Endothelial cell of umbilical vein (primary cell): ENCODE data around the gene CCHCR1. TPM values are rescaled to one million over a fixed set of nuclear protein-coding genes. Genes with fewer than 3 reads are reported as not detected.

Experiments used
- BruUV-seq: library from RNA; stranded (reverse); fragments of 400-500 nt; replicated peaks from 2 replicates; lab custom pipeline; 2021; lab: Mats Ljungman, UMichigan
- CTCF ChIA-PET: fragments of 300-600, 350-600 bp; sonication (Branson Sonifier 250); formaldehyde crosslinking; loops from one replicate; lab custom pipeline; 2021; ENCODE audit warnings: antibody characterized with exemption, inconsistent platforms; lab: Charles Lee
- POLR2A ChIA-PET: fragments of 300-600, 350-600 bp; sonication (Branson Sonifier 250); formaldehyde crosslinking; loops from one replicate; lab custom pipeline; 2021; ENCODE audit warnings: antibody characterized with exemption, inconsistent platforms; lab: Charles Lee
- DNase-seq: peaks from one replicate; pipeline ENCODE4 v3.0.0-alpha.2; 2011; ENCODE audit warnings: low read depth, low spot score
- FAIRE-seq: peaks from 2 replicates; lab custom pipeline; 2011; peaks lifted over from hg19 to GRCh38; lab: Jason Lieb, UNC
- H2AFZ ChIP-seq: 2 replicates; pipeline ENCODE4 v1.6.0; 2012; ENCODE audit warnings: low read depth, low read length, control low read depth, inconsistent platforms
- H3K27ac ChIP-seq: 2 replicates; pipeline ENCODE4 v1.5.1; 2011; ENCODE audit warnings: low read depth, mild to moderate bottlenecking, control low read depth, low read length, moderate library complexity; ENCODE audit not compliant: insufficient read depth
- H3K27me3 ChIP-seq, 2 experiments: 2 replicates each; pipeline versions ENCODE4 v1.6.0 to v1.6.1; 2011; ENCODE audit warnings: low read length in 2 of 2, mixed read lengths in 1 of 2; ENCODE audit not compliant: control insufficient read depth in 2 of 2, insufficient read depth in 2 of 2
- H3K36me3 ChIP-seq, 2 experiments: 2 replicates in 1 of 2; 3 replicates in 1 of 2; pipeline ENCODE4 v1.5.1; 2011; ENCODE audit warnings: low read length in 2 of 2, mild to moderate bottlenecking in 1 of 2, moderate library complexity in 1 of 2; ENCODE audit not compliant: control insufficient read depth in 2 of 2, insufficient read depth in 2 of 2; ENCODE audit errors: extremely low read depth in 1 of 2
- H3K4me1 ChIP-seq: 3 replicates; pipeline ENCODE4 v1.5.1; 2011; ENCODE audit warnings: mild to moderate bottlenecking, low read length; ENCODE audit not compliant: control insufficient read depth, insufficient read depth; ENCODE audit errors: extremely low read depth
- H3K4me2 ChIP-seq: 2 replicates; pipeline ENCODE4 v1.6.1; 2011; ENCODE audit warnings: low read length, control low read depth, mixed read lengths; ENCODE audit not compliant: insufficient read depth
- H3K4me3 ChIP-seq, 3 experiments: fragments of 200-600 bp in 1 of 3; sonication (generic), shearing (Covaris generic) in 1 of 3; replicated peaks in 1 of 3; 2 replicates each; pipeline ENCODE4 v1.5.1; 2011 to 2016; ENCODE audit warnings: control low read depth in 3 of 3, low read length in 3 of 3, mild to moderate bottlenecking in 2 of 3, inconsistent platforms in 1 of 3, low read depth in 1 of 3, moderate library complexity in 1 of 3; ENCODE audit not compliant: insufficient read depth in 1 of 3
- H3K79me2 ChIP-seq: 2 replicates; pipeline ENCODE4 v1.6.0; 2012; ENCODE audit warnings: low read length, inconsistent platforms; ENCODE audit not compliant: control insufficient read depth, insufficient read depth
- H3K9ac ChIP-seq: replicated peaks from 2 replicates; pipeline ENCODE3; 2011; ENCODE audit warnings: low read length, control low read depth; ENCODE audit not compliant: insufficient read depth; ENCODE audit errors: extremely low read depth
- H3K9me1 ChIP-seq: replicated peaks from 3 replicates; pipeline ENCODE4 v1.6.0; 2011; ENCODE audit warnings: mild to moderate bottlenecking, low read length; ENCODE audit not compliant: control insufficient read depth, insufficient read depth; ENCODE audit errors: extremely low read depth
- H3K9me3 ChIP-seq: replicated peaks from 2 replicates; pipeline ENCODE4 v1.5.1; 2012; ENCODE audit warnings: low read length, inconsistent platforms; ENCODE audit not compliant: control insufficient read depth, insufficient read depth
- H4K20me1 ChIP-seq: replicated peaks from 2 replicates; pipeline ENCODE3; 2011; ENCODE audit warnings: mild to moderate bottlenecking, low read length; ENCODE audit not compliant: control insufficient read depth, insufficient read depth; ENCODE audit errors: extremely low read depth
- EZH2 ChIP-seq: IDR thresholded peaks from 2 replicates; pipeline ENCODE4 v1.6.1; 2012; ENCODE audit warnings: borderline replicate concordance, low read depth, mild to moderate bottlenecking, moderate library complexity, low read length, inconsistent platforms; ENCODE audit not compliant: severe bottlenecking
- FOS ChIP-seq: IDR thresholded peaks from 2 replicates; pipeline ENCODE4 v1.6.1; 2011; ENCODE audit warnings: mild to moderate bottlenecking, low read length, moderate library complexity, borderline replicate concordance; ENCODE audit not compliant: insufficient read depth
- GATA2 ChIP-seq: IDR thresholded peaks from 2 replicates; pipeline ENCODE4 v1.7.0; 2011; ENCODE audit warnings: low read depth, mild to moderate bottlenecking, moderate library complexity, mixed read lengths, low read length; ENCODE audit not compliant: insufficient read length, insufficient read depth
- JUN ChIP-seq: IDR thresholded peaks from 2 replicates; pipeline ENCODE4 v1.6.1; 2011; ENCODE audit warnings: borderline replicate concordance, low read depth; ENCODE audit not compliant: insufficient read length, insufficient read depth
- MAX ChIP-seq: IDR thresholded peaks from 2 replicates; pipeline ENCODE4 v1.6.1; 2011; ENCODE audit not compliant: insufficient read depth, insufficient read length
- MYC ChIP-seq: IDR thresholded peaks from one replicate; pipeline ENCODE4 v1.6.1; 2011; ENCODE audit warnings: mild to moderate bottlenecking, low read depth, low read length
- POLR2A ChIP-seq: IDR thresholded peaks from 2 replicates; pipeline ENCODE4 v1.6.1; 2012; ENCODE audit warnings: low read depth, mild to moderate bottlenecking, control low read depth, low read length
- POLR2AphosphoS5 ChIP-seq: IDR thresholded peaks from 2 replicates; pipeline ENCODE4 v1.6.1; 2012; ENCODE audit warnings: low read depth, mild to moderate bottlenecking, control low read depth, low read length, moderate library complexity; ENCODE audit not compliant: insufficient read depth
- dilution Hi-C: fragments of 300-500 bp; cut with MboI; formaldehyde crosslinking; loops from one replicate; pipeline ENCODE4 v1.15.0; 2019; ENCODE audit warnings: low sequenced_read_pairs; ENCODE audit not compliant: extremely low pct_ligation_motif_present
- intact Hi-C: fragments of 100-400 bp; cut with micrococcal nuclease; formaldehyde crosslinking; loops from one replicate; pipeline ENCODE4 v1.10.0; 2022
- polyA plus RNA-seq, 4 experiments: library from polyadenylated mRNA; depleted of rRNA in 3 of 4; stranded (reverse) in 3 of 4; unstranded in 1 of 4; fragments of >200 nt; gene quantifications; 2 replicates each; pipeline versions ENCODE4 v1.2.1 to v1.2.3, GENCODE V29; 2011 to 2012; ENCODE audit warnings: missing spikeins in 1 of 4
- total RNA-seq: library from RNA; stranded (reverse); gene quantifications from 2 replicates; pipeline ENCODE4 v1.2.3, GENCODE V29; 2021
- TF ChIP-seq, protein P1 (sequence below), 2 donors: IDR thresholded peaks; 1 replicate in 1 of 2; 2 replicates in 1 of 2; pipeline ENCODE4 v1.5.1; 2011; ENCODE audit warnings: low read length in 2 of 2, mild to moderate bottlenecking in 2 of 2, moderate library complexity in 2 of 2, control low read depth in 1 of 2, inconsistent platforms in 1 of 2, low read depth in 1 of 2; ENCODE audit not compliant: insufficient read depth in 1 of 2; ENCODE audit errors: extremely low read depth in 1 of 2

CCHCR1 gene
- total and polyA plus RNA-seq, 2 donors (not counting 3 experiments of a cell fraction or from before 2014, with no cell fraction given), result 12.8 to 23.2 TPM

GRCh38 chr6:31162463-31163165 is 5.0 kb upstream of the CCHCR1 start:
- H4K20me1 ChIP-seq, result no peaks in the 10 kb centered on the region
- H3K9me3 ChIP-seq, result no peaks in the 10 kb centered on the region
- no peak overlapping the region for H3K4me2 ChIP-seq
- FAIRE-seq (no peak), DNase-seq (no peak)
- H3K9me1 ChIP-seq, result no peaks in the 10 kb centered on the region
- no peaks in the 10 kb centered on the region for H3K36me3 ChIP-seq
- ChIA-PET POLR2A (no interaction called here), CTCF (no interaction called here)
- intact Hi-C loops (no loop called here), dilution Hi-C loops (no loop called here)
- no TSS peak for BruUV-seq
- no peak overlapping the region for H3K4me3 ChIP-seq
- TF ChIP-seq GATA2 (no peak), POLR2AphosphoS5 (no peak), MYC (no peak), FOS (no peak), MAX (no peak), EZH2 (no peak), POLR2A (no peak), JUN (no peak)
- TF ChIP-seq, protein P1, sequence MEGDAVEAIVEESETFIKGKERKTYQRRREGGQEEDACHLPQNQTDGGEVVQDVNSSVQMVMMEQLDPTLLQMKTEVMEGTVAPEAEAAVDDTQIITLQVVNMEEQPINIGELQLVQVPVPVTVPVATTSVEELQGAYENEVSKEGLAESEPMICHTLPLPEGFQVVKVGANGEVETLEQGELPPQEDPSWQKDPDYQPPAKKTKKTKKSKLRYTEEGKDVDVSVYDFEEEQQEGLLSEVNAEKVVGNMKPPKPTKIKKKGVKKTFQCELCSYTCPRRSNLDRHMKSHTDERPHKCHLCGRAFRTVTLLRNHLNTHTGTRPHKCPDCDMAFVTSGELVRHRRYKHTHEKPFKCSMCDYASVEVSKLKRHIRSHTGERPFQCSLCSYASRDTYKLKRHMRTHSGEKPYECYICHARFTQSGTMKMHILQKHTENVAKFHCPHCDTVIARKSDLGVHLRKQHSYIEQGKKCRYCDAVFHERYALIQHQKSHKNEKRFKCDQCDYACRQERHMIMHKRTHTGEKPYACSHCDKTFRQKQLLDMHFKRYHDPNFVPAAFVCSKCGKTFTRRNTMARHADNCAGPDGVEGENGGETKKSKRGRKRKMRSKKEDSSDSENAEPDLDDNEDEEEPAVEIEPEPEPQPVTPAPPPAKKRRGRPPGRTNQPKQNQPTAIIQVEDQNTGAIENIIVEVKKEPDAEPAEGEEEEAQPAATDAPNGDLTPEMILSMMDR (IDR thresholded peaks at IDR 0.05; ENCODE audit: extremely low read depth in 1 of 2, insufficient read depth in 1 of 2, low read depth in 1 of 2, low read length in 2 of 2), result no peak
- no peak overlapping the region for H2AFZ ChIP-seq
- H3K79me2 ChIP-seq, result peaks cover 15% of the 10 kb centered on the region
- no peak overlapping the region for H3K9ac ChIP-seq
- no peak overlapping the region for H3K27ac ChIP-seq
- no peaks in the 10 kb centered on the region for H3K27me3 ChIP-seq
- H3K4me1 ChIP-seq, result peaks cover 12% of the 10 kb centered on the region
